Parathyroid adenoma (tissue), 2 donors: ENCODE results near the gene EVI2B.

Experiments
- H2AFZ ChIP-seq: fragments of 300-600 bp; sonication (generic); one replicate; pipeline ENCODE4 v1.7.0; 2017; ENCODE audit warnings: antibody characterized with exemption, mild to moderate bottlenecking
- H3K27ac ChIP-seq: fragments of 300-600 bp; sonication (generic); one replicate; pipeline ENCODE4 v1.7.0; 2017
- H3K27me3 ChIP-seq: fragments of 300-600 bp; sonication (generic); one replicate; pipeline ENCODE4 v1.7.0; 2017; ENCODE audit warnings: low read length; ENCODE audit not compliant: control insufficient read depth, insufficient read depth
- H3K36me3 ChIP-seq: fragments of 300-600 bp; sonication (generic); one replicate; pipeline ENCODE4 v1.7.0; 2017; ENCODE audit warnings: low read length; ENCODE audit not compliant: control insufficient read depth, insufficient read depth
- H3K4me1 ChIP-seq: fragments of 300-600 bp; sonication (generic); one replicate; pipeline ENCODE4 v1.7.0; 2017; ENCODE audit warnings: control low read depth
- H3K4me2 ChIP-seq: fragments of 300-600 bp; sonication (generic); one replicate; pipeline ENCODE4 v1.7.0; 2017; ENCODE audit warnings: low read length
- H3K4me3 ChIP-seq: fragments of 300-600 bp; sonication (generic); one replicate; pipeline ENCODE4 v1.7.0; 2017; ENCODE audit warnings: low read depth, low read length
- H3K79me2 ChIP-seq: fragments of 300-600 bp; sonication (generic); one replicate; pipeline ENCODE4 v1.7.0; 2017; ENCODE audit warnings: control low read depth
- H3K9ac ChIP-seq: fragments of 300-600 bp; sonication (generic); one replicate; pipeline ENCODE4 v1.7.0; 2017; ENCODE audit warnings: mild to moderate bottlenecking
- H3K9me3 ChIP-seq: fragments of 300-600 bp; sonication (generic); one replicate; pipeline ENCODE4 v1.7.0; 2017; ENCODE audit warnings: low read length; ENCODE audit not compliant: control insufficient read depth
- TF ChIP-seq, protein P1 (sequence below): fragments of 300-600 bp; sonication (generic); IDR thresholded peaks from one replicate; pipeline ENCODE4 v1.7.0; 2017; ENCODE audit warnings: antibody characterized with exemption, mild to moderate bottlenecking
- donor health status: primary hyperparathyroidism.

Gene EVI2B, protein sequence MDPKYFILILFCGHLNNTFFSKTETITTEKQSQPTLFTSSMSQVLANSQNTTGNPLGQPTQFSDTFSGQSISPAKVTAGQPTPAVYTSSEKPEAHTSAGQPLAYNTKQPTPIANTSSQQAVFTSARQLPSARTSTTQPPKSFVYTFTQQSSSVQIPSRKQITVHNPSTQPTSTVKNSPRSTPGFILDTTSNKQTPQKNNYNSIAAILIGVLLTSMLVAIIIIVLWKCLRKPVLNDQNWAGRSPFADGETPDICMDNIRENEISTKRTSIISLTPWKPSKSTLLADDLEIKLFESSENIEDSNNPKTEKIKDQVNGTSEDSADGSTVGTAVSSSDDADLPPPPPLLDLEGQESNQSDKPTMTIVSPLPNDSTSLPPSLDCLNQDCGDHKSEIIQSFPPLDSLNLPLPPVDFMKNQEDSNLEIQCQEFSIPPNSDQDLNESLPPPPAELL

DNA sequence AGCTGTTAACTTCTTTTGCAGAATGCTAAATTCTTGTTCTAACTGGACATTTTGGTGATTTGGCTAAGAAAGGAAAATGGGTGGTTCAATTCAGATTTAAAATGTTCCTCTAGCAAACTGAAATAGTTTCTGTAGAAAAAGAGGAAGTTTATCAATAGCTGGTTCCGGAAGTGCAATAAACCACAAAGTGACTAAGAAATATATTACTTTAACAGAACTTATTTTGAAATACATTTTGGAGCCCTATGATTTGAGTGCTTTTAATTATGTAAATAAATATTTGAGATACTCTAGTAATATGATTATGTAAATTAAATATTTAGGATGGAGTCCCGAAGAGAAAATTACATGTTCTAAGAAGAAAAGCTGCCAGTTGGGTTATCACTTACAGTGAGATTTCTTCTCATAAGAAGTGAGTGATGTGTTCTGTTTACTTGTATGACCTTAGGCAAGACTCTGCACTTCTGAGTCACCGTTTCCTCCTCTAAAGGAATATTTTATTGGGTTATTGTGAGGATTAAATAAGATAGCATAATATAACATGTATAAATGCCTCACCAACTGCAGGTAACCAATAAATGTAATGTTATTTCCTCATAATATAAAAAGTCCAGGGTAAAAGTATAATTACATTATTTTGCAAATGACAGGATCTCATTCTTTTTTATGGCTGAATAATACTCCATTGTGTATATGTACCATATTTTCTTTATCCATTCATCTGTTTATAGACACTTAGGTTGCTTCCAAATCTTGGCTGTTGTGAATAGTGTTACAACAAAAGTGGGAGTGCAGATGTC is at the start of gene EVI2B:
Gene EVI2B (minus strand): TSS at position 73 of the 800 bp plus-strand sequence. CDS start 8,445 bp downstream, outside the sequence.
- no peak within 1 kb of the TSS for H2AFZ ChIP-seq
- no peak within 1 kb of the TSS for H3K27ac ChIP-seq
- no peaks in the 10 kb centered on the region for H3K27me3 ChIP-seq
- no peaks in the 10 kb centered on the region for H3K36me3 ChIP-seq
- no peak within 1 kb of the TSS for H3K4me3 ChIP-seq
- no peaks in the 10 kb centered on the region for H3K9me3 ChIP-seq
- no peak within 1 kb of the TSS for H3K9ac ChIP-seq
- TF ChIP-seq, protein P1, sequence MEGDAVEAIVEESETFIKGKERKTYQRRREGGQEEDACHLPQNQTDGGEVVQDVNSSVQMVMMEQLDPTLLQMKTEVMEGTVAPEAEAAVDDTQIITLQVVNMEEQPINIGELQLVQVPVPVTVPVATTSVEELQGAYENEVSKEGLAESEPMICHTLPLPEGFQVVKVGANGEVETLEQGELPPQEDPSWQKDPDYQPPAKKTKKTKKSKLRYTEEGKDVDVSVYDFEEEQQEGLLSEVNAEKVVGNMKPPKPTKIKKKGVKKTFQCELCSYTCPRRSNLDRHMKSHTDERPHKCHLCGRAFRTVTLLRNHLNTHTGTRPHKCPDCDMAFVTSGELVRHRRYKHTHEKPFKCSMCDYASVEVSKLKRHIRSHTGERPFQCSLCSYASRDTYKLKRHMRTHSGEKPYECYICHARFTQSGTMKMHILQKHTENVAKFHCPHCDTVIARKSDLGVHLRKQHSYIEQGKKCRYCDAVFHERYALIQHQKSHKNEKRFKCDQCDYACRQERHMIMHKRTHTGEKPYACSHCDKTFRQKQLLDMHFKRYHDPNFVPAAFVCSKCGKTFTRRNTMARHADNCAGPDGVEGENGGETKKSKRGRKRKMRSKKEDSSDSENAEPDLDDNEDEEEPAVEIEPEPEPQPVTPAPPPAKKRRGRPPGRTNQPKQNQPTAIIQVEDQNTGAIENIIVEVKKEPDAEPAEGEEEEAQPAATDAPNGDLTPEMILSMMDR = no peak
- H3K79me2 ChIP-seq = no peaks in the 10 kb centered on the region
- no peak within 1 kb of the TSS for H3K4me2 ChIP-seq
- no peaks in the 10 kb centered on the region for H3K4me1 ChIP-seq

DNA sequence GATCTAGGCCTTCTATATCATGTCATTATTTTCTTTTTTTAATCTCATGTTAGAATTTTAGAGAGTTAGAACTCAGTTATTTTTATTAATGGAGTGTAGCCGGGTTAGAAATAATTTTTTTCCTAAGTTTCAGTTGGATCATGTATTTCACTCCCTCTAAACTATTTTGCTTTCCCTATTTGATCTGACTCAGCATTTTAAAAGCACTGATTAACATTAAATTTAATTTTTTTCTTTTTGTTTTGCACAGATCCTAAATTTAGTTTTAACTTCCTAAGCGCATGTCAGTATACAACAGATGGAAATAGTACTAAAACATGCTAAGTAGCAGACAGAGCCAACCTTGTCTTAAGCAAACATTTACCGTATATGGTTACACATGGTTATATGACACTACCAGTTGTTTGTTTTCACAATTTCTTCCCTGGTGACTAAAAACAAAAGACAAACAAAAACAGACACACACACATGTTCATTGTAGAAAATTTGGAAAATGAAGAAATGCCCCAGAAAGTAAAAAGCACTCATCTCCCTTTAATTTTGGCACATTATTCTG is 44.1 kb upstream of the EVI2B start:
- no peak overlapping the region for H3K9ac ChIP-seq
- no peak overlapping the region for H3K4me3 ChIP-seq
- no peaks in the 10 kb centered on the region for H3K9me3 ChIP-seq
- no peaks in the 10 kb centered on the region for H3K36me3 ChIP-seq
- no peak overlapping the region for H2AFZ ChIP-seq
- H3K27me3 ChIP-seq = no peaks in the 10 kb centered on the region
- no peaks in the 10 kb centered on the region for H3K4me1 ChIP-seq
- no peaks in the 10 kb centered on the region for H3K79me2 ChIP-seq
- H3K4me2 ChIP-seq = no peak overlapping the region
- TF ChIP-seq, protein P1 = no peak
- no peak overlapping the region for H3K27ac ChIP-seq

DNA sequence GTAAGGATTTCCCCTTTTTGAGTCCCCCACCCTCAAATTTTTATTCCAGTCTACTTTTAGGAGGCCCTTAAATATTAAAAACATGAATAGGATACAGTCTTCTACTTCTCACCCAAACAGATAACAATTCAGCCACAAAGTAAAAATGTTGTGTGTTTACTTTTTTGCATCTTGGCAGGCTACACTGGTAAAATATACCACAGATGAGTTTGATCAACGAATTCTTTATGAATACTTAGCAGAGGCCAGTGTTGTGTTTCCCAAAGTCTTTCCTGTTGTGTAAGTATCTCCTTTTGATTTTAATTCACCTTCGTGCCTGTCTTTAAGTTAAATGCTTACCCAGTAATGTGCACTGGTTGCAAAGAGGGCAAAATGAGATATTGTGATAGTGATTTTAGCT is 43.2 kb upstream of the EVI2B start:
- no peak overlapping the region for H2AFZ ChIP-seq
- H3K4me1 ChIP-seq = no peaks in the 10 kb centered on the region
- no peaks in the 10 kb centered on the region for H3K79me2 ChIP-seq
- H3K4me2 ChIP-seq = no peak overlapping the region
- H3K4me3 ChIP-seq = no peak overlapping the region
- TF ChIP-seq, protein P1 = no peak
- H3K9me3 ChIP-seq = no peaks in the 10 kb centered on the region
- H3K27ac ChIP-seq = no peak overlapping the region
- no peaks in the 10 kb centered on the region for H3K36me3 ChIP-seq
- H3K27me3 ChIP-seq = no peaks in the 10 kb centered on the region
- H3K9ac ChIP-seq = no peak overlapping the region

DNA sequence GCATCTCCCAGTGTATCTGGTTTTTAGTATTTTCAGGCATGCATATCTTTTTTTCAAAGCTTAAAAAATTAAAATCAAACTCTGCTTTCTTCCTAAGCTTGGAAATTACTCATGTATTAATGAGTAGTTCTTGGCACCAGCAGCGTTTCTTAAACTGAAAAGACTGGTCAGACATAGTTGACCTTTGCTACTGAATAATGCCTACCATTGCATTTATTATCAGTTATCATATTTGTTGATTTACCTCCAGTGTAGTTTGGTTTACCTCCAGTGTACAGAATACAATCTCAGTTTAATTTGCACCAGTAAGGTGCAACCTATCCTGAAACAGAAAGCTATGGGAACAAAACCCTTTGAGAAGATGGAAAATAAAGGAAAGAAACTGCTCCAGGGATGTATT is 42.1 kb upstream of the EVI2B start:
- Histone ChIP-seq H3K4me2 (no peak overlapping the region), H3K36me3 (no peaks in the 10 kb centered on the region), H3K9ac (no peak overlapping the region), H3K9me3 (no peaks in the 10 kb centered on the region), H3K27ac (no peak overlapping the region), H3K4me3 (no peak overlapping the region), H3K4me1 (no peaks in the 10 kb centered on the region), H3K27me3 (no peaks in the 10 kb centered on the region), H3K79me2 (no peaks in the 10 kb centered on the region), H2AFZ (no peak overlapping the region)
- TF ChIP-seq, protein P1 = no peak
